HG03354 (cell line): ENCODE measurements around the gene KATNAL1.

Experiments used
- ATAC-seq: cut with Tn5 transposase; IDR thresholded peaks from one replicate; pipeline ENCODE4 v1.9.1; 2021; ENCODE audit warnings: mild to moderate bottlenecking; ENCODE audit not compliant: unreplicated experiment, poor library complexity, severe bottlenecking

The KATNAL1 gene

DNA sequence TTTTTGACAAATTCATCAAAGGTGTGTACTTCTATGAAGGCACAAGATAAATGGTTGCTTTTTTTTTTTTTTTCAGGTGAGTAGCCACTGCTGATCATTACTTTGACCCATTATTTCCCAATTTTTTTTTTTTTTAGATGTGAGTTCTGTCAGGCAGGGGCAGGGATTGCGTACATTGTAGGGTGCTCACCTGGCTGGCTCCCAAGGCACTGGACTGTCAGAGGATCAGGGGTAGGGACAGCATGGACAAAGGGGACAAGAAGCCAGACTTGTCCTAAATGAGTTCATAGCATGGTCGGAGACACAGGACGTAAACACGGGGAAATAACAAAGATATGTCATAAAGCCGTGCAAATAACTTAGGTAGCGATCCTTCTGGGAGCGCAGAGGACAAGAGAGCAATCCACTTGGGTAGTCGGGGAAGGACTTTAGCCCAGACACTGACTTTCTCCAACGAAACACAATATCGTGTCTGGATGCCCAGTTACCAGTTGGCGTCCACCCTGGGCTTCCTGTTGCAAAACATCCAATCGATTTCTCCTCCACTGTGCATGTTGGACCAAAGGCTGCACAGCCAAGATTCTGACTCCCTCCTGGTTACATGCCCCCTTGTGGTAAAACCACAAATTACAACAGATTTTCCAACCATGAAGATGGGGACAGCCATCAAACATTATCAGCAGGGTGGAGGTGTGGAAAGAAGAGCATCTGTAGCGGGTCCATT lies 27.5 kb upstream of the KATNAL1 start:
- ATAC-seq = no peak

GRCh38 chr13:30333616-30334015 lies 26.3 kb upstream of the KATNAL1 start:
- ATAC-seq = no peak

DNA sequence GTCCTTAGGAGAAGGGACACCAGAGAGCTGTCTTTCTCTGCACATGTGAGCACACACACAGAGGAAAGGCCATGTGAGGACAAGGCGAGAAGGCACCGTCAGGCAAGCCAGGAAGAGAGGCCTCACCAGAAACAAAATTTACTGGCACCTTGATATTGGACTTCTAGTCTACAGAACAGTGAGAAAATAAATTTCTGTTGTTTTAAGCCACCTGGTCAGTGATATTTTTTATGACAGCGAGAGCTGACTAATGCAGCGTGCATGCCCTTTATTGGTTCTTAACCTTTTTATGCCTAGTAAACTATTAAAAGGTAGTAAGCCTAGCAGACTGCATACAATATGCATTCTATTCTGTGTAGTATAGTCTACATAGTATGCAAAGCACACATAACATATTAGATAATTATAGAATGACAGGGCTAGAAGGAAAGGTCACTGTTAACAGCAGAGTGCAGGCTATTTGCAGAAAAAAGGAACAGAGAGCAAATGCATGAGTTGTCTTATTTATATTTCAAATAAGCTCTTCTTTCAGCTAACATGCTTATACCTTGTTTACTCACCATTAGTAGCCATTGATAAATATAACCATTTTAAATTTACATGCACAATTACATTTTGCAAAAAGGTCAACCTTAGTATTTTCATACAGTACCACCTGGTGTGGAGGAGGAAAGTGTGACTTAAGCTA lies 25.2 kb upstream of the KATNAL1 start:
- ATAC-seq = peak; percentile 86

GRCh38 chr13:30331331-30331771 lies 24.0 kb upstream of the KATNAL1 start:
- ATAC-seq = no peak

DNA sequence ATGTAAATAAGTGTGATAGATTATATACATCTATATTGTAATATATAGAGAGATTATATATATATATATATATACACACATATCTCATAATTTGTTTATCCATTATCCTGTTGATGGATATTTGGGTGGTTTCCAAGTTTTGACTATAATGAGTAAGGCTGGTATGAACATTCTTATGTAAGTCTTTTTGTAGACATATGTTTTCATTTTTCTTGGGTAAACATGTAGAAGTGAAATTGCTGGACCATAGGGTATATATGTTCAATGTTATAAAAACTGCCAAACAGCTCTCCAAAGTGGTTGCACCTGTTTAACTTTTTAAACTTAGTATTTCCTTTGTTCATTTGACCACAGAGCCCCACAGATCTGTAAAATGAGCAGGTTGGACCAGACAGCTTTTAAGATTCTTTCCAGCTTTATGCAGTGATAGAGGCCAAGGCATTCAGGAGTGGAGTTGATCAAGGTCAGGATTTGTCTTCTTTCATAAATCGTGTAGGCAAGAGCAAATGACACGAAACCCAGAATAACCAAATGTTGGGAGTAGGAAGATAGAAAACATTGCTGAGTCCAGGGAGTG lies 21.7 kb upstream of the KATNAL1 start:
- ATAC-seq = no peak

GRCh38 chr13:30325668-30326067 lies 18.3 kb upstream of the KATNAL1 start:
- no peak for ATAC-seq

- ATAC-seq = no peak
Measured at GRCh38 chr13:30323524-30323923, 16.2 kb upstream of the KATNAL1 start.

GRCh38 chr13:30322428-30322827 lies 15.1 kb upstream of the KATNAL1 start:
- no peak for ATAC-seq

- no peak for ATAC-seq
Measured at GRCh38 chr13:30321256-30321655, 13.9 kb upstream of the KATNAL1 start.

- ATAC-seq = no peak
Measured at GRCh38 chr13:30319655-30320054, 12.3 kb upstream of the KATNAL1 start.

- no peak for ATAC-seq
Measured at GRCh38 chr13:30319130-30319529, 11.8 kb upstream of the KATNAL1 start.

DNA sequence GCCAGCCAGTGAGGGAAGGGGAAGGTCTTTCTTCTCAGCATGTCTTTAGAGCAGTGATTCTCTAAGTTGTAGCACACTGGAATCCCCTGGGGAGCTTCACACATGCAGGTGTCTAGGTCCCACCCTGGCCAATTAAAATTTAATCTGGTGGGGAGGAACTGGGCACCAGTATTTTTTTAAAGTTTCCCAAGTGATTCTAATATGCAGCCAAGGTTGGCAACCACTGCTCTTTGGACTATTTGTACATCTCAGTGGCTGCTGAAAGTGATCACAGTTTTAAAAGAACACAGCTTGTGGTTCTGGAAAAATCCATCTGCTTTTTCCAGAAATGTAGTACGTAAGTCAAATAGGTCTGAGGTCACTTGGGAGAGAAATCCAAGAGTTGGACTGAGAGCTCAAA lies 10.7 kb upstream of the KATNAL1 start:
- no peak for ATAC-seq

- ATAC-seq = no peak
Measured at GRCh38 chr13:30314562-30314961, 7.2 kb upstream of the KATNAL1 start.

- no peak for ATAC-seq
Measured at GRCh38 chr13:30314069-30314468, 6.7 kb upstream of the KATNAL1 start.

DNA sequence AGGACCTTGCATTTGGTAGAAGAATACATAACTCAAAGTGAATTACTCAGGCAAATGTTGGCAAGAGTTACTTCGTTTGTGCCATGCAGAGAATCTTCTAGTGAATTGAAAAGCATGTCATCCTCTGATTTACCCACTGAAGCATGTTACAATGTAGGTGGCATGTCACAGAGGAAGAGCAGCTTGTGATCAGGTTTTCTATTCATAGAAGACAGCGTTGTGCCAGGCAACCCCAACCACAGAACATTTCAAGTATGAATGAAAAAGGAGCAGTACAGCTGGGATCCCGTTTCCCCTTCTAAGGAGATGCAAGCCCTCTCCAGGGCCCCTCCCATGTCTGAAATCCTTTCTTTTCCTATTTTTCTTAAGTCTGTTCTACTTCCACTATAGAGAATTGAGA lies 6.0 kb upstream of the KATNAL1 start:
- ATAC-seq = no peak

- no peak for ATAC-seq
Measured at GRCh38 chr13:30312904-30313303, 5.6 kb upstream of the KATNAL1 start.

GRCh38 chr13:30308548-30308947 lies 1.2 kb upstream of the KATNAL1 start:
- ATAC-seq = no peak

GRCh38 chr13:30307971-30308290 lies 580 bp upstream of the KATNAL1 start:
- ATAC-seq = no peak

DNA sequence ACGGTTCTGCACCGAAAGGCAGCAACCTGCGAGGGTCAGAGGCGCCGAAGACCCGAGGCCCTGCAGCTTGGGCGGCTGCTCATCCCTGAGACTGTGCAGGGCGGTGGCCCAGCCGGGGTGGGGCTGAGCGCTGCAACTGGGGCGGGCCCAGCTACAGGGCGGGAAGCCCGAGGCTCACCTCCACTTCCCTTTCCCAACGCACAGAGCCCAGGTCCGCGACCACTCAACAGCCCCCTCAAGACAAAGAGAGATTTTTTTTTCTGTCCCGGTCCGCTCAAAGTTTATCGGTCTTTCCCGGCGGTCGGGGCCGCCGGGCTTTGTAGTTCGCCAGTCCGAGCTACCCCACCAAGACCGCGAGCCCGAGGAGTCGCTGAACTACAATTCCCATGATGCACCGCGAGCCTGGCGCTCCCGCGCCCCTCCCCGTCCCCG lies 573 bp downstream of the KATNAL1 start:
- peak; percentile 85 for ATAC-seq

DNA sequence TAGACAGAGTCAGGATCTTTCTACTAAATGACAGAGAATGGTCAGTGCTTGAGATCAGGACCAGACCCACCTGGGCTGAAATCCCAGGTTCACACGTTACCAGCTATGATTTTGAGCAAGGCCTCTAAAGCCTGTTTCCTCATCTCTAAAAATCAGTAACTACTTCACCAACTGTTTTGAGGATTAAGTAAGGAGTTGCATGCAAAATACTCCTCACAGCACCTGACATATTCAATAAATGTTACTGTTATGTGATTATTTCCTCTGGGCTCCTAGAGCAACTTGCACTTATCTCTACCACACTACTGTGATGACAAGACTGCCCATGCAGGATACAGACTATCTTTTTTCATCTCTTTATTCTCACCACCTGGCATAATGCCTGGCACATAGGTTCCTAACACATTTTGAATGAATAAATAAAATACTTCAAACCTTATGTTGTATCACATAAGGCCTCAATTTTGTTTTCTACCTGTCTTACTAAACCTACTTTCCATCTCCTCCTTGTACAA lies 1.8 kb downstream of the KATNAL1 start:
- no peak for ATAC-seq

GRCh38 chr13:30303269-30303668 lies 4.1 kb downstream of the KATNAL1 start:
- no peak for ATAC-seq
